DND-41 (cell line): Measurements from ENCODE around the gene TSHZ2.

Source experiments
- CTCF ChIP-seq: IDR thresholded peaks from 2 replicates; pipeline ENCODE4 v1.5.1; 2012; ENCODE audit warnings: borderline replicate concordance, low read length, moderate library complexity, mild to moderate bottlenecking; ENCODE audit not compliant: poor library complexity, severe bottlenecking; ENCODE audit errors: extremely low read depth
- EZH2 ChIP-seq: IDR thresholded peaks from 3 replicates; pipeline ENCODE4 v1.6.1; 2012; ENCODE audit warnings: borderline replicate concordance, low read depth, mild to moderate bottlenecking, moderate library complexity, low read length, inconsistent platforms; ENCODE audit not compliant: severe bottlenecking

DNA sequence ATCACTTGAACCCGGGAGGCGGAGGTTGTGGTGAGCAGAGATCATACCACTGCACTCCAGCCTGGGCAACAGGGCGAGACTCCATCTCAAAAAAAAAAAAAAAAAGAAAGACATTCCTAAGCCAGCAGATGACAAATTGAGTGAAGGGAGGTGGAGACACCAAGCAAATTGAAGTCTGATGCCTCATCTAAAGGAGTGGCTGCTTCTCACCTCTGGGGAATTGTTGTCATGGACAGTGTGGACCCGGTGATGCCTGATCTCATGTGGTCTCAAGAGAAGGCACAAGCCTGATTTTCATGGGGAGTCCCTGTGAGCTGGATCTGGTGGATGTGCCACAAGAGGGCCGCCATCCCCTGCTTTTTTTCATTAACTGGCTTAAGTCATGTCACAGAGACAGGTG lies 349.4 kb downstream of the TSHZ2 start:
- no peak for TF ChIP-seq CTCF
- no peak for TF ChIP-seq EZH2
